HG02973 (cell line): ENCODE measurements around the gene DCX.
A peak's percentile ranks its signal among the peaks of the same experiment; 100 is the strongest.

Source experiments
- ATAC-seq: cut with Tn5 transposase; IDR thresholded peaks from one replicate; pipeline ENCODE4 v1.9.1; 2021; ENCODE audit warnings: moderate library complexity; ENCODE audit not compliant: unreplicated experiment

Gene DCX

GRCh38 chrX:111411983-111412382 lies at the start of gene DCX:
DCX (minus strand) TSS chrX:111412192; CDS start chrX:111410398, 1,794 bp downstream.
- no peak for ATAC-seq

- no peak for ATAC-seq
These were observed 48.6 kb upstream of the DCX start for GRCh38 chrX:111460607-111461006.

GRCh38 chrX:111447298-111447697 lies 35.3 kb upstream of the DCX start:
- ATAC-seq = peak; percentile 87

- ATAC-seq = no peak
These were observed 33.5 kb upstream of the DCX start for GRCh38 chrX:111445485-111445884.

- ATAC-seq = no peak
These were observed 32.9 kb upstream of the DCX start for GRCh38 chrX:111444881-111445280.

- ATAC-seq = no peak
These were observed 32.0 kb upstream of the DCX start for GRCh38 chrX:111443946-111444345.

- ATAC-seq = no peak
These were observed 30.8 kb upstream of the DCX start for GRCh38 chrX:111442791-111443190.

GRCh38 chrX:111435469-111435868 lies 23.5 kb upstream of the DCX start:
- ATAC-seq = no peak

- ATAC-seq = no peak
These were observed 19.0 kb upstream of the DCX start for GRCh38 chrX:111431001-111431400.

- no peak for ATAC-seq
These were observed 435 bp downstream of the DCX start for GRCh38 chrX:111411557-111411956.

GRCh38 chrX:111410590-111411078 lies 1.4 kb downstream of the DCX start:
- no peak for ATAC-seq

- no peak for ATAC-seq
These were observed 2.7 kb downstream of the DCX start for GRCh38 chrX:111409326-111409725.

GRCh38 chrX:111407948-111408347 lies 4.0 kb downstream of the DCX start:
- no peak for ATAC-seq

- ATAC-seq = no peak
These were observed 9.6 kb downstream of the DCX start for GRCh38 chrX:111402344-111402743.

GRCh38 chrX:111395149-111395548 lies 16.8 kb downstream of the DCX start:
- no peak for ATAC-seq

GRCh38 chrX:111394569-111394968 lies 17.4 kb downstream of the DCX start:
- ATAC-seq = no peak

- no peak for ATAC-seq
These were observed 24.4 kb downstream of the DCX start for GRCh38 chrX:111387470-111388070.

GRCh38 chrX:111386615-111387233 lies 25.3 kb downstream of the DCX start:
- ATAC-seq = no peak

GRCh38 chrX:111386077-111386476 lies 25.9 kb downstream of the DCX start:
- ATAC-seq = no peak

- ATAC-seq = no peak
These were observed 29.7 kb downstream of the DCX start for GRCh38 chrX:111382277-111382676.

GRCh38 chrX:111376897-111377578 lies 35.0 kb downstream of the DCX start:
- no peak for ATAC-seq

GRCh38 chrX:111376486-111376885 lies 35.5 kb downstream of the DCX start:
- ATAC-seq = no peak
